Endothelial cell of umbilical vein (primary cell): ENCODE measurements around the gene RUNX2.

ENCODE experiments used
- CTCF ChIP-seq, 2 donors: IDR thresholded peaks; 1 replicate in 1 of 2; 2 replicates in 1 of 2; pipeline ENCODE4 v1.5.1; 2011; ENCODE audit warnings: low read length in 2 of 2, mild to moderate bottlenecking in 2 of 2, moderate library complexity in 2 of 2, control low read depth in 1 of 2, inconsistent platforms in 1 of 2, low read depth in 1 of 2; ENCODE audit not compliant: insufficient read depth in 1 of 2; ENCODE audit errors: extremely low read depth in 1 of 2
- EZH2 ChIP-seq: IDR thresholded peaks from 2 replicates; pipeline ENCODE4 v1.6.1; 2012; ENCODE audit warnings: borderline replicate concordance, low read depth, mild to moderate bottlenecking, moderate library complexity, low read length, inconsistent platforms; ENCODE audit not compliant: severe bottlenecking
- FOS ChIP-seq: IDR thresholded peaks from 2 replicates; pipeline ENCODE4 v1.6.1; 2011; ENCODE audit warnings: mild to moderate bottlenecking, low read length, moderate library complexity, borderline replicate concordance; ENCODE audit not compliant: insufficient read depth
- GATA2 ChIP-seq: IDR thresholded peaks from 2 replicates; pipeline ENCODE4 v1.7.0; 2011; ENCODE audit warnings: low read depth, mild to moderate bottlenecking, moderate library complexity, mixed read lengths, low read length; ENCODE audit not compliant: insufficient read length, insufficient read depth
- JUN ChIP-seq: IDR thresholded peaks from 2 replicates; pipeline ENCODE4 v1.6.1; 2011; ENCODE audit warnings: borderline replicate concordance, low read depth; ENCODE audit not compliant: insufficient read length, insufficient read depth
- POLR2A ChIP-seq: IDR thresholded peaks from 2 replicates; pipeline ENCODE4 v1.6.1; 2012; ENCODE audit warnings: low read depth, mild to moderate bottlenecking, control low read depth, low read length
- POLR2AphosphoS5 ChIP-seq: IDR thresholded peaks from 2 replicates; pipeline ENCODE4 v1.6.1; 2012; ENCODE audit warnings: low read depth, mild to moderate bottlenecking, control low read depth, low read length, moderate library complexity; ENCODE audit not compliant: insufficient read depth

GRCh38 chr6:45630314-45630713, 302.2 kb downstream of the RUNX2 start:
- TF ChIP-seq CTCF (IDR thresholded peaks at IDR 0.05; ENCODE audit: extremely low read depth in 1 of 2, insufficient read depth in 1 of 2, low read depth in 1 of 2, low read length in 2 of 2) (no peak), JUN (no peak), POLR2A (no peak), POLR2AphosphoS5 (no peak), GATA2 (no peak), EZH2 (no peak), FOS (no peak)
